A673 (cell line): ENCODE measurements around the gene SIGLEC6.

Experiments used
- EZH2 ChIP-seq: fragments of 200-600 bp; sonication (generic); IDR thresholded peaks from 2 replicates; pipeline ENCODE4 v1.6.1; 2017; ENCODE audit warnings: borderline replicate concordance, low read depth, mild to moderate bottlenecking, mixed read lengths, antibody characterized with exemption, low read length; ENCODE audit not compliant: poor library complexity, severe bottlenecking
- TF ChIP-seq, protein P1 (sequence below): fragments of 300-800, 200-600 bp; sonication (generic); conservative IDR thresholded peaks from 2 replicates; pipeline ENCODE4 v1.5.1; 2017; ENCODE audit warnings: low read depth, mild to moderate bottlenecking, antibody characterized with exemption, low read length, moderate library complexity, mixed read lengths

DNA sequence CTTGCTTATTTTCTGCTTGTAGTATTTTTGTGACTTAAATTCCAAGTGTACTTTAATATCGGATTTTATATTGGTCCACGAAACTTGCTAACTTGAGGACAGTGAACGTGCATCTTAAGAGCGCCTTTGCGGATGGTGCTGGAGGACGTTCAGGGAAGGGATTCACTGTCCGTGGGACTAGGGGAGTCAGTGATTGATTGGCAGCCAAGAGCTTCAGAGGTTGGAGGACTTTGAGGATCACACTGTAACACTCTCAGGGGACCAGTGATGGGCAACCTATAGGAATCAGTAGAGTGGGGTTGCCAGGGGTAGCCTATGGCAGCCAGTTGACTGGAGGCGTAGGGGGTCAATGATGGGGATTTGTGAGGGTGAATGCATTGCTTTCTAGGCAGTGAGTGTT, 40.1 kb upstream of the SIGLEC6 start:
- TF ChIP-seq, protein P1, sequence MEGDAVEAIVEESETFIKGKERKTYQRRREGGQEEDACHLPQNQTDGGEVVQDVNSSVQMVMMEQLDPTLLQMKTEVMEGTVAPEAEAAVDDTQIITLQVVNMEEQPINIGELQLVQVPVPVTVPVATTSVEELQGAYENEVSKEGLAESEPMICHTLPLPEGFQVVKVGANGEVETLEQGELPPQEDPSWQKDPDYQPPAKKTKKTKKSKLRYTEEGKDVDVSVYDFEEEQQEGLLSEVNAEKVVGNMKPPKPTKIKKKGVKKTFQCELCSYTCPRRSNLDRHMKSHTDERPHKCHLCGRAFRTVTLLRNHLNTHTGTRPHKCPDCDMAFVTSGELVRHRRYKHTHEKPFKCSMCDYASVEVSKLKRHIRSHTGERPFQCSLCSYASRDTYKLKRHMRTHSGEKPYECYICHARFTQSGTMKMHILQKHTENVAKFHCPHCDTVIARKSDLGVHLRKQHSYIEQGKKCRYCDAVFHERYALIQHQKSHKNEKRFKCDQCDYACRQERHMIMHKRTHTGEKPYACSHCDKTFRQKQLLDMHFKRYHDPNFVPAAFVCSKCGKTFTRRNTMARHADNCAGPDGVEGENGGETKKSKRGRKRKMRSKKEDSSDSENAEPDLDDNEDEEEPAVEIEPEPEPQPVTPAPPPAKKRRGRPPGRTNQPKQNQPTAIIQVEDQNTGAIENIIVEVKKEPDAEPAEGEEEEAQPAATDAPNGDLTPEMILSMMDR, result no peak
- TF ChIP-seq EZH2, result no peak
